Ectodermal cell (in vitro differentiated cells): Measurements from ENCODE around the gene GAA. TPM values are rescaled to one million over a fixed set of nuclear protein-coding genes. Genes with fewer than 3 reads are reported as not detected.
A peak's percentile ranks its signal among the peaks of the same experiment; 100 is the strongest.

Source experiments
- H3K27ac ChIP-seq: 2 replicates; pipeline ENCODE4 v1.7.0; 2013; ENCODE audit warnings: mild to moderate bottlenecking, low read depth, low read length; ENCODE audit not compliant: insufficient read depth, poor library complexity, severe bottlenecking
- H3K27me3 ChIP-seq: 2 replicates; pipeline ENCODE4 v1.7.0; 2013; ENCODE audit warnings: mild to moderate bottlenecking, low read length; ENCODE audit not compliant: insufficient read depth, control insufficient read depth, poor library complexity, severe bottlenecking
- H3K36me3 ChIP-seq: one replicate; pipeline ENCODE4 v1.7.0; 2013; ENCODE audit warnings: low read length; ENCODE audit not compliant: control insufficient read depth, insufficient read depth
- H3K4me1 ChIP-seq: one replicate; pipeline ENCODE4 v1.7.0; 2013; ENCODE audit warnings: low read length; ENCODE audit not compliant: control insufficient read depth, insufficient read depth
- H3K4me3 ChIP-seq: 2 replicates; pipeline ENCODE4 v1.7.0; 2013; ENCODE audit warnings: low read depth, low read length, control low read depth; ENCODE audit not compliant: insufficient read depth
- H3K9me3 ChIP-seq: 2 replicates; pipeline ENCODE4 v1.7.0; 2013; ENCODE audit warnings: mild to moderate bottlenecking, low read length, moderate library complexity; ENCODE audit not compliant: control insufficient read depth
- WGBS, 2 experiments: methylation state at CpG; one replicate each; pipeline ENCODE4 v1.1.7; 2013; ENCODE audit warnings: missing lambda C conversion rate in 2 of 2; 5-methylcytosine and 5-hydroxymethylcytosine counted together
- polyA plus RNA-seq, 4 experiments: library from polyadenylated mRNA; stranded (reverse); fragments of 50-300 nt; gene quantifications; one replicate each; pipeline ENCODE4 v1.2.3, GENCODE V29; 2013

GAA gene
- polyA plus RNA-seq (2013, experiment 1 of 4) = 98.5 TPM
- polyA plus RNA-seq (2013, experiment 2 of 4) = 100 TPM
- 91.4 TPM for polyA plus RNA-seq (2013, experiment 3 of 4)
- polyA plus RNA-seq (2013, experiment 4 of 4) = 95.0 TPM

DNA sequence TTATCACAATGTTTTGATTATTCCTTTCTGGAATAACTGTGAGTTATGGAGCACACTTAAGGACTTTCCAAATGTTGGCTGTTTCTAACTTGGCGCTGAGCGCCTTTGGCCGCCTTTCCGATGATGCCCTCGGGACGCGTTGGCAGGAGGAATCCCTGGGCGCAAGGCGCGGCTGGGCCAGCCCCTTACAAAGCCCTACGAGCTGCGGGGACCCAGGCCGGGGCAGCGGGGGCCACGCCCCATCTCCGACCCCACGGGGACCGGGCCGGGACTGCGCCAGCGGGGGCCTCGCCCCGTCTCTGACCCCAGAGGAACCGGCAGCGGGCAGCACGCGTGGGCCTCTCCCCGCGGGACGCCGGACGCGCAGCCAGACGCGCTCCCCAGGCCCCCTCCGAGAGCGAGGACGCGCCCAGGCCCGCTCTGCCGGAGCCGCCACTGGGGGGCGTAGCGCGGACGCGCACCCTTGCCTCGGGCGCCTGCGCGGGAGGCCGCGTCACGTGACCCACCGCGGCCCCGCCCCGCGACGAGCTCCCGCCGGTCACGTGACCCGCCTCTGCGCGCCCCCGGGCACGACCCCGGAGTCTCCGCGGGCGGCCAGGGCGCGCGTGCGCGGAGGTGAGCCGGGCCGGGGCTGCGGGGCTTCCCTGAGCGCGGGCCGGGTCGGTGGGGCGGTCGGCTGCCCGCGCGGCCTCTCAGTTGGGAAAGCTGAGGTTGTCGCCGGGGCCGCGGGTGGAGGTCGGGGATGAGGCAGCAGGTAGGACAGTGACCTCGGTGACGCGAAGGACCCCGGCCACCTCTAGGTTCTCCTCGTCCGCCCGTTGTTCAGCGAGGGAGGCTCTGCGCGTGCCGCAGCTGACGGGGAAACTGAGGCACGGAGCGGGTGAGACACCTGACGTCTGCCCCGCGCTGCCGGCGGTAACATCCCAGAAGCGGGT is at the start of gene GAA:
Gene GAA, plus strand, starts transcription at position 571 of the 935 bp plus-strand sequence. CDS start 3,006 bp downstream, outside the sequence.
- peak within 1 kb of the TSS; percentile 79 for H3K4me3 ChIP-seq
- peaks cover 8% of the 10 kb centered on the region for H3K27me3 ChIP-seq
- H3K27ac ChIP-seq = peak within 1 kb of the TSS; percentile 82
- 1% methylated on average over 114 of the region's 114 CpGs for WGBS, 2 experiments
- H3K36me3 ChIP-seq = no peaks in the 10 kb centered on the region
- H3K4me1 ChIP-seq = peaks cover 15% of the 10 kb centered on the region
- no peaks in the 10 kb centered on the region for H3K9me3 ChIP-seq

GRCh38 chr17:80051681-80052080 is 49.7 kb upstream of the GAA start:
- Histone ChIP-seq H3K27me3 (no peaks in the 10 kb centered on the region), H3K4me3 (no peak overlapping the region), H3K4me1 (no peaks in the 10 kb centered on the region), H3K9me3 (no peaks in the 10 kb centered on the region), H3K27ac (no peak overlapping the region), H3K36me3 (peaks cover 6% of the 10 kb centered on the region)
- 90 to 92% methylated on average over 11 of the region's 11 CpGs for WGBS, 2 experiments

DNA sequence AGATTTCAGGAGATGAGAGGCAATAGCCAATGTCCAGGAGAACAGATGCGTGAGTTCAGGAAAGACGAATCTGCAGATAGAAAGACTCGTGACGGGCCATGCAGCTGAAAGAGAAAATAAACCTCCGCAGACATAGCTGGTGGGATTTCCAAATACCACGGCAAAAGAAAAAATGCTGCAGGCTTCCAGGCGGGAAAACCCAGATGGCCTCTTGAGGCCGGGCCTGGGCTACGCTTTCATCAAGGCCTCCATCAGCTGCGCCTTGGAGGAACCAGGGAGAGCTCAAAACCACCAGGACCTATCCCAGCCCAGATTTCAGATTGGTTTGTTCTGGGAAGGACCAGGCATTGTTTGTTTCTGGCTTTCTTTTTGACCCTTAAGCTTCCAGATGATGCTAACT is 48.3 kb upstream of the GAA start:
- Histone ChIP-seq H3K27me3 (no peaks in the 10 kb centered on the region), H3K36me3 (peaks cover 6% of the 10 kb centered on the region), H3K4me1 (no peaks in the 10 kb centered on the region), H3K4me3 (no peak overlapping the region), H3K9me3 (no peaks in the 10 kb centered on the region), H3K27ac (no peak overlapping the region)
- 94% methylated on average over 10 of the region's 10 CpGs for WGBS, 2 experiments

DNA sequence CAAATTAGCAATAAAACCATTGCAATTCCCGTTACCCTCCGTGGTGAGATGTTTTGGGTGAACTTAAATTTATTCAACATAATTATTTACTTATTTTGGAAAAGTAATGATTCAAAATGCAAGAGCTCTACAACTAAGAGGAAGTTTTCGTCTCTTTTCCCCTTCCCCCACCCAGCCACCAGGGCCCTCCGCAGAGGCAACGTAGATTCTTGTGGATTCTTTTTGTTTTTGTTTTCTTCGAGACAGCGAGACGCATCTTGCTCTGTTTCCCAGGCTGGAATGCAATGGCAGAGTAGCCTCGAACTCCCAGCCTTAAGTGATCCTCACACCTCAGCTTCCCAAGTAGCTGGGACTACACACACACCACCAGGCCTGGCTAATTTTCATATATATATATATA is 45.8 kb upstream of the GAA start:
- H3K27me3 ChIP-seq = no peaks in the 10 kb centered on the region
- H3K36me3 ChIP-seq = no peaks in the 10 kb centered on the region
- H3K9me3 ChIP-seq = no peaks in the 10 kb centered on the region
- H3K4me3 ChIP-seq = no peak overlapping the region
- 65 to 78% methylated on average over 8 to 9 of the region's 9 CpGs for WGBS, 2 experiments
- H3K27ac ChIP-seq = no peak overlapping the region
- no peaks in the 10 kb centered on the region for H3K4me1 ChIP-seq

DNA sequence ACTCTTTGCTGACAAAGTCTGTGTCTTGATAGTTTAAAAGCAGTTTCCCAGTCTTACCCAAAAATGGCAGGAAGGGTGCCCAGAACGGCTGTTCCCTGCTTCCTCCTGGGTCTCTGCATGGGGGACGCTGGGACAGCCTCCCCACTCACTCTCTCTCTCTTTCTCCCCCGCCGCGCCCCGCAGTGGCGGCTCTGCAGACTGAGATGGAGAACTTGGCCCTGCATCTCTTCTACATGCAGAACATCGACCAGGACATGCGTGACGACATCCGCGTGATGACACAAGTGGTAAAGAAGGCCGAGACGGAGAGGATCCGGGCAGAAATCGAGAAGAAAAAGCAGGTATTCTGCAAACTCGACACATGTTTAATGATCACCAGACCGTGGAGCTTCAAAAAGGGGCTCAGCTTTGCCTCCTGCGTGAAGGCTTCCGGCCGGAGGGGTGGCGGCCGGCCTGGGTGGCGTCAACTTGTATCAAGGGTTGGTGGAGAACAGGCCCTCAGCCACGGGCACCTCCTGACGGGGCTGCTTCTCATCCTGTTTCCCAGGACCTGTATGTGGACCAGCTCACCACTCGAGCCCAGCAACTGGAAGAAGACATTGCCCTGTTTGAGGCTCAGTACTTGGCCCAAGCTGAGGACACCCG is 42.9 kb upstream of the GAA start:
- Histone ChIP-seq H3K36me3 (no peaks in the 10 kb centered on the region), H3K9me3 (no peaks in the 10 kb centered on the region), H3K27ac (no peak overlapping the region), H3K4me1 (no peaks in the 10 kb centered on the region), H3K4me3 (no peak overlapping the region), H3K27me3 (no peaks in the 10 kb centered on the region)
- 94 to 95% methylated on average over 28 of the region's 28 CpGs for WGBS, 2 experiments

DNA sequence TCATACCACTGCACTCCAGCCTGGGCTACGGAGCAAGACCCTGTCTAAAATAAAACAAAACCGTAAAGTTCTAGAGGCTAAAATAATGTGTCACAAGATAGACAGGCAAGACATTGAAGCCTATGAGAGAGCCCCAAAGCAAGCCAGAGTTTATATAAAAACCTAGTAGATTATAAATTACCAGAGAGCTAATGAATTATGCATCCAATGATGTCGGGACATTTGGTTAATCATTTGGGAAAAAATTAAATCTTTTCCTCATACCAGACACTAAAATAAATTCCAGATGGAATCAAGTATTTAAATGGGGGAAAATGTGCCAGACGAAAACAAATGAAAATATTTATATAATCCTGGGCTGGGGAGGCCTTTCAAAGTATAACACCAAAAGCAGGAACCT is 40.7 kb upstream of the GAA start:
- Histone ChIP-seq H3K9me3 (no peaks in the 10 kb centered on the region), H3K27me3 (no peaks in the 10 kb centered on the region), H3K27ac (no peak overlapping the region), H3K4me1 (no peaks in the 10 kb centered on the region), H3K36me3 (no peaks in the 10 kb centered on the region), H3K4me3 (no peak overlapping the region)
- 95 to 98% methylated on average over 3 to 4 of the region's 4 CpGs for WGBS, 2 experiments

GRCh38 chr17:80061421-80061820 is 40.0 kb upstream of the GAA start:
- 90 to 93% methylated on average over 12 of the region's 12 CpGs for WGBS, 2 experiments
- no peaks in the 10 kb centered on the region for H3K9me3 ChIP-seq
- no peaks in the 10 kb centered on the region for H3K36me3 ChIP-seq
- H3K4me3 ChIP-seq = no peak overlapping the region
- no peak overlapping the region for H3K27ac ChIP-seq
- H3K27me3 ChIP-seq = no peaks in the 10 kb centered on the region
- no peaks in the 10 kb centered on the region for H3K4me1 ChIP-seq

- Histone ChIP-seq H3K36me3 (no peaks in the 10 kb centered on the region), H3K27ac (no peak overlapping the region), H3K27me3 (no peaks in the 10 kb centered on the region), H3K9me3 (no peaks in the 10 kb centered on the region), H3K4me1 (no peaks in the 10 kb centered on the region), H3K4me3 (no peak overlapping the region)
- 91 to 92% methylated on average over 27 of the region's 27 CpGs for WGBS, 2 experiments
These were observed 37.4 kb upstream of the GAA start for GRCh38 chr17:80063830-80064585.

GRCh38 chr17:80064696-80065095 is 36.7 kb upstream of the GAA start:
- H3K36me3 ChIP-seq = no peaks in the 10 kb centered on the region
- H3K27me3 ChIP-seq = no peaks in the 10 kb centered on the region
- no peaks in the 10 kb centered on the region for H3K4me1 ChIP-seq
- no peaks in the 10 kb centered on the region for H3K9me3 ChIP-seq
- no peak overlapping the region for H3K4me3 ChIP-seq
- 80 to 82% methylated on average over 8 of the region's 8 CpGs for WGBS, 2 experiments
- no peak overlapping the region for H3K27ac ChIP-seq
